MM.1S (cell line): Measurements from ENCODE around the gene MT1M.

Source experiments
- CTCF ChIP-seq: fragments of 300-600 bp; sonication (generic); IDR thresholded peaks from 2 replicates; pipeline ENCODE4 v1.5.1; 2016; ENCODE audit warnings: antibody characterized with exemption, low read length, mixed read lengths
- EZH2 ChIP-seq: fragments of 300-600 bp; sonication (generic); optimal IDR thresholded peaks from 2 replicates; pipeline ENCODE3; 2017; ENCODE audit warnings: low read depth, mild to moderate bottlenecking, antibody characterized with exemption, low read length, mixed read lengths

GRCh38 chr16:56673921-56674320 is 41.5 kb downstream of the MT1M start:
- TF ChIP-seq CTCF = peak; percentile 45
- TF ChIP-seq EZH2 = no peak
